H1 (cell line): ENCODE data around the gene NCK2. TPM values are rescaled to one million over a fixed set of nuclear protein-coding genes. Genes with fewer than 3 reads are reported as not detected.

Experiments
- CTCF ChIA-PET: fragments of 300-600 bp; sonication (Branson Sonifier 250); formaldehyde crosslinking; loops from one replicate; lab custom pipeline; 2021; ENCODE audit not compliant: partially characterized antibody; lab: Charles Lee
- POLR2A ChIA-PET: fragments of 300-600 bp; sonication (Branson Sonifier 250); formaldehyde crosslinking; loops from one replicate; lab custom pipeline; 2021; ENCODE audit warnings: inconsistent platforms; ENCODE audit not compliant: partially characterized antibody; lab: Charles Lee
- DNase-seq, 2 experiments: peaks; one replicate each; pipeline versions ENCODE4 v3.0.0 to v3.0.0-alpha.2; 2010 to 2022; ENCODE audit warnings: low spot score in 2 of 2, low read depth in 1 of 2, mixed read lengths in 1 of 2
- FAIRE-seq: peaks from 2 replicates; lab custom pipeline; 2011; peaks lifted over from hg19 to GRCh38; lab: Jason Lieb, UNC
- H2AFZ ChIP-seq: 2 replicates; pipeline ENCODE4 v1.8.1; 2012; ENCODE audit warnings: low read length, inconsistent platforms
- H2AK5ac ChIP-seq: 2 replicates; pipeline ENCODE4 v1.6.1; 2013; ENCODE audit warnings: low read depth, low read length
- H2BK120ac ChIP-seq: replicated peaks from 2 replicates; pipeline ENCODE3; 2013; ENCODE audit warnings: low read depth, low read length, inconsistent platforms
- H2BK12ac ChIP-seq: 2 replicates; pipeline ENCODE4 v1.6.1; 2013; ENCODE audit warnings: low read depth, low read length
- H2BK15ac ChIP-seq: 2 replicates; pipeline ENCODE4 v1.6.1; 2013; ENCODE audit warnings: low read length
- H2BK20ac ChIP-seq: 2 replicates; pipeline ENCODE4 v1.6.1; 2013; ENCODE audit warnings: low read length
- H2BK5ac ChIP-seq: 2 replicates; pipeline ENCODE4 v1.6.1; 2013; ENCODE audit warnings: low read depth, low read length
- H3K14ac ChIP-seq: 2 replicates; pipeline ENCODE4 v1.6.1; 2013; ENCODE audit warnings: inconsistent platforms; ENCODE audit not compliant: insufficient read length
- H3K18ac ChIP-seq: 2 replicates; pipeline ENCODE4 v1.6.1; 2013; ENCODE audit warnings: low read length; ENCODE audit errors: extremely low read depth
- H3K23ac ChIP-seq: 2 replicates; pipeline ENCODE4 v1.6.1; 2013; ENCODE audit warnings: inconsistent platforms; ENCODE audit not compliant: insufficient read length
- H3K23me2 ChIP-seq: 2 replicates; pipeline ENCODE4 v1.6.1; 2013; ENCODE audit warnings: low read depth, low read length
- H3K27ac ChIP-seq: 2 replicates; pipeline ENCODE4 v1.6.1; 2011; ENCODE audit warnings: low read depth, low read length, inconsistent platforms
- H3K27me3 ChIP-seq, 4 experiments: replicated peaks in 1 of 4; 1 replicate in 1 of 4; 2 replicates in 3 of 4; pipeline versions ENCODE4 v1.6.1 to v1.8.1; 2011 to 2013; ENCODE audit warnings: low read length in 3 of 4, mild to moderate bottlenecking in 3 of 4, inconsistent platforms in 2 of 4, mixed read lengths in 2 of 4, moderate library complexity in 1 of 4; ENCODE audit not compliant: control insufficient read depth in 3 of 4, insufficient read depth in 3 of 4; ENCODE audit errors: extremely low read depth in 1 of 4
- H3K36me3 ChIP-seq, 4 experiments: 2 replicates each; pipeline versions ENCODE4 v1.6.1 to v1.8.1; 2011 to 2013; ENCODE audit warnings: mild to moderate bottlenecking in 4 of 4, low read length in 3 of 4, moderate library complexity in 2 of 4, control low read depth in 1 of 4, inconsistent platforms in 1 of 4; ENCODE audit not compliant: insufficient read depth in 4 of 4, control insufficient read depth in 2 of 4
- H3K4ac ChIP-seq: replicated peaks from 2 replicates; pipeline ENCODE3; 2013; ENCODE audit warnings: low read length, low read depth, mixed read lengths, inconsistent platforms; ENCODE audit not compliant: insufficient read length
- H3K4me1 ChIP-seq, 4 experiments: replicated peaks in 1 of 4; 1 replicate in 1 of 4; 2 replicates in 3 of 4; pipeline versions ENCODE4 v1.6.1 to v1.8.1; 2011 to 2013; ENCODE audit warnings: low read length in 3 of 4, inconsistent platforms in 2 of 4, mixed read lengths in 1 of 4; ENCODE audit not compliant: insufficient read depth in 4 of 4, control insufficient read depth in 3 of 4
- H3K4me2 ChIP-seq, 2 experiments: 2 replicates each; pipeline versions ENCODE4 v1.6.1 to v1.8.1; 2011 to 2013; ENCODE audit warnings: low read depth in 2 of 2, low read length in 2 of 2, control low read depth in 1 of 2, inconsistent platforms in 1 of 2, mild to moderate bottlenecking in 1 of 2; ENCODE audit not compliant: insufficient read depth in 1 of 2
- H3K4me3 ChIP-seq, 4 experiments: fragments of 200-600, 300-600 bp in 1 of 4; sonication (generic), shearing (Covaris generic), sonication (Bioruptor Twin) in 1 of 4; 2 replicates each; pipeline versions ENCODE4 v1.5.1 to v1.8.1; 2011 to 2016; ENCODE audit warnings: low read length in 4 of 4, low read depth in 3 of 4, control low read depth in 2 of 4, inconsistent platforms in 2 of 4, mild to moderate bottlenecking in 2 of 4, mixed read lengths in 1 of 4, moderate library complexity in 1 of 4; ENCODE audit not compliant: insufficient read depth in 2 of 4; ENCODE audit errors: extremely low read depth in 1 of 4
- H3K56ac ChIP-seq: replicated peaks from 2 replicates; pipeline ENCODE3; 2013; ENCODE audit warnings: low read depth, mild to moderate bottlenecking, mixed read lengths, low read length, inconsistent platforms; ENCODE audit not compliant: insufficient read length
- H3K79me1 ChIP-seq: 2 replicates; pipeline ENCODE4 v1.6.1; 2013; ENCODE audit warnings: low read depth, low read length, control low read depth
- H3K79me2 ChIP-seq, 2 experiments: 2 replicates each; pipeline versions ENCODE4 v1.6.1 to v1.8.1; 2012 to 2013; ENCODE audit warnings: low read length in 2 of 2, mild to moderate bottlenecking in 2 of 2, inconsistent platforms in 1 of 2; ENCODE audit not compliant: insufficient read depth in 2 of 2, control insufficient read depth in 1 of 2
- H3K9ac ChIP-seq, 4 experiments: replicated peaks in 1 of 4; 1 replicate in 1 of 4; 2 replicates in 3 of 4; pipeline versions ENCODE4 v1.6.1 to v1.8.1; 2011 to 2013; ENCODE audit warnings: low read depth in 3 of 4, low read length in 3 of 4, control low read depth in 2 of 4, mild to moderate bottlenecking in 2 of 4, moderate library complexity in 2 of 4, inconsistent platforms in 1 of 4; ENCODE audit errors: extremely low read depth in 1 of 4
- H3K9me3 ChIP-seq, 2 experiments: 2 replicates each; pipeline versions ENCODE4 v1.6.1 to v1.8.1; 2012 to 2013; ENCODE audit warnings: mild to moderate bottlenecking in 2 of 2, moderate library complexity in 2 of 2, control low read depth in 1 of 2, inconsistent platforms in 1 of 2, low read depth in 1 of 2, low read length in 1 of 2, mixed read lengths in 1 of 2; ENCODE audit not compliant: insufficient read depth in 2 of 2
- H4K20me1 ChIP-seq, 2 experiments: replicated peaks in 1 of 2; 2 replicates each; pipeline versions ENCODE3 to v1.8.1; 2011 to 2013; ENCODE audit warnings: inconsistent platforms in 2 of 2, low read length in 2 of 2, mild to moderate bottlenecking in 1 of 2; ENCODE audit not compliant: insufficient read depth in 2 of 2, control insufficient read depth in 1 of 2
- H4K5ac ChIP-seq: 2 replicates; pipeline ENCODE4 v1.6.1; 2013; ENCODE audit warnings: low read length, low read depth, mixed read lengths, inconsistent platforms; ENCODE audit not compliant: insufficient read length
- H4K8ac ChIP-seq: 2 replicates; pipeline ENCODE4 v1.8.0; 2013; ENCODE audit warnings: mild to moderate bottlenecking, moderate library complexity, low read length, inconsistent platforms; ENCODE audit not compliant: insufficient read depth; ENCODE audit errors: extremely low read depth
- H4K91ac ChIP-seq: replicated peaks from 2 replicates; pipeline ENCODE3; 2013; ENCODE audit warnings: low read length, mixed read lengths, inconsistent platforms; ENCODE audit not compliant: insufficient read length
- ATF2 ChIP-seq: IDR thresholded peaks from 2 replicates; pipeline ENCODE4 v1.6.1; 2012; ENCODE audit warnings: low read length, inconsistent platforms
- ATF3 ChIP-seq: IDR thresholded peaks from 2 replicates; pipeline ENCODE4 v1.6.1; 2011; ENCODE audit warnings: low read depth, mild to moderate bottlenecking, low read length; ENCODE audit not compliant: insufficient read depth
- CTCF ChIP-seq, 3 experiments: IDR thresholded peaks; 1 replicate in 2 of 3; 2 replicates in 1 of 3; pipeline versions ENCODE4 v1.5.1 to v1.6.1; 2011; ENCODE audit warnings: low read length in 3 of 3, mild to moderate bottlenecking in 3 of 3, inconsistent platforms in 2 of 3, low read depth in 1 of 3, moderate library complexity in 1 of 3; ENCODE audit not compliant: insufficient read depth in 1 of 3; ENCODE audit errors: control extremely low read depth in 1 of 3
- GTF2F1 ChIP-seq: IDR thresholded peaks from 2 replicates; pipeline ENCODE4 v1.6.1; 2012; ENCODE audit warnings: low read depth, low read length, improper control_type of control experiment, borderline replicate concordance
- NANOG ChIP-seq: IDR thresholded peaks from 2 replicates; pipeline ENCODE4 v1.6.1; 2011; ENCODE audit warnings: low read length, low read depth, mild to moderate bottlenecking, inconsistent platforms; ENCODE audit not compliant: insufficient read depth, poor library complexity, severe bottlenecking
- SIX5 ChIP-seq: IDR thresholded peaks from 2 replicates; pipeline ENCODE4 v1.6.1; 2011; ENCODE audit warnings: mild to moderate bottlenecking, low read depth, low read length
- TBP ChIP-seq: IDR thresholded peaks from 2 replicates; pipeline ENCODE4 v1.6.1; 2011; ENCODE audit warnings: low read depth, low read length, improper control_type of control experiment
- WGBS, 2 experiments: shearing (Covaris generic) in 1 of 2; methylation state at CpG; one replicate each; pipeline versions ENCODE4 v1.1.6 to v1.1.7; 2013 to 2015; ENCODE audit warnings: low lambda C conversion rate in 2 of 2, mixed read lengths in 2 of 2, inconsistent platforms in 1 of 2, low coverage in 1 of 2, missing lambda C conversion rate in 1 of 2; ENCODE audit not compliant: insufficient replicate concordance in 2 of 2, insufficient coverage in 1 of 2, insufficient read length in 1 of 2; ENCODE audit errors: extremely low coverage in 1 of 2, missing lambda C conversion rate in 1 of 2; 5-methylcytosine and 5-hydroxymethylcytosine counted together
- polyA plus RNA-seq, 7 experiments: library from polyadenylated mRNA; depleted of rRNA in 3 of 7; stranded (reverse) in 5 of 7; unstranded in 2 of 7; fragments of >200 nt in 5 of 7; fragments of 200-250 nt in 2 of 7; gene quantifications; 1 replicate in 5 of 7; 2 replicates in 1 of 7; 4 replicates in 1 of 7; pipeline versions ENCODE4 v1.2.1 to v1.2.3, GENCODE V29; 2011 to 2013; ENCODE audit warnings: missing spikeins in 2 of 7, mixed read lengths in 2 of 7
- total RNA-seq: library from RNA; stranded (reverse); fragmentation: NEBNext Ultra II Directional; extraction: Animal tissue kit (Norgen Biotek cat#: 25700); gene quantifications from 2 replicates; pipeline ENCODE4 v1.2.1, GENCODE V29; 2021

Gene NCK2
- total and polyA plus RNA-seq, 2 of the 8 experiments (the other 6 are each of a cell fraction or from before 2014, with no cell fraction given) = 30.3 to 65.7 TPM

- H4K20me1 ChIP-seq = peaks cover 2 to 4% of the 10 kb centered on the region in 2 experiments
- H3K27me3 ChIP-seq = no peaks in the 10 kb centered on the region
- H2BK5ac ChIP-seq = no peak overlapping the region
- H3K9ac ChIP-seq = no peak overlapping the region
- no peak overlapping the region for H3K14ac ChIP-seq
- H3K36me3 ChIP-seq = no peaks in the 10 kb centered on the region; a peak in 1 of 8 replicates
- H3K27ac ChIP-seq = no peak overlapping the region
- H3K4me1 ChIP-seq = no peaks in the 10 kb centered on the region
- H2BK15ac ChIP-seq = no peak overlapping the region
- no peak overlapping the region for H2BK20ac ChIP-seq
- no peak overlapping the region for H3K56ac ChIP-seq
- FAIRE-seq (no peak), DNase-seq (no peak)
- H3K23ac ChIP-seq = no peak overlapping the region
- CTCF ChIA-PET = interaction anchor here (0.6 to 0.7 kb wide), 2 partner anchors 53 to 98 kb away, joined by 3 read pairs; no protein-coding TSS in a partner anchor
- no peak overlapping the region for H4K5ac ChIP-seq
- POLR2A ChIA-PET = no interaction called here
- H4K91ac ChIP-seq = no peak overlapping the region
- no peak overlapping the region for H3K4me2 ChIP-seq
- H2AFZ ChIP-seq = no peak overlapping the region
- no peaks in the 10 kb centered on the region for H3K23me2 ChIP-seq
- no peak overlapping the region for H2BK120ac ChIP-seq
- H3K79me1 ChIP-seq = peaks cover 10% of the 10 kb centered on the region; the same call in 1 of the 2 replicates
- no peak overlapping the region for H2AK5ac ChIP-seq
- peaks cover 6 to 79% of the 10 kb centered on the region in 2 experiments; a peak in 3 of 4 replicates for H3K79me2 ChIP-seq
- no peak overlapping the region for H3K4ac ChIP-seq
- 89% methylated on average over 1 of the region's 1 CpG; no CpG with 5 or more reads in 1 of the 2 experiments for WGBS, 2 experiments
- no peak overlapping the region for H2BK12ac ChIP-seq
- no peak overlapping the region for H3K4me3 ChIP-seq
- H3K9me3 ChIP-seq = peaks cover 0 to 6% of the 10 kb centered on the region in 2 experiments; a peak in 1 of 4 replicates
- H3K18ac ChIP-seq = no peak overlapping the region
- no peak overlapping the region for H4K8ac ChIP-seq
- TF ChIP-seq CTCF (IDR thresholded peaks at IDR 0.05; ENCODE audit: control extremely low read depth in 1 of 3, insufficient read depth in 1 of 3, low read depth in 1 of 3, low read length in 3 of 3) = no peak
- no peak for TF ChIP-seq ATF3
- no peak for TF ChIP-seq NANOG
- TF ChIP-seq ATF2 = no peak
- no peak for TF ChIP-seq SIX5
- no peak for TF ChIP-seq TBP
- TF ChIP-seq GTF2F1 = no peak
Observed at GRCh38 chr2:105827351-105828096, 82.8 kb downstream of the NCK2 start.
